ENCODE data around the gene NTN1. TPM values are rescaled to one million over a fixed set of nuclear protein-coding genes. Genes with fewer than 3 reads are reported as not detected.
A peak's percentile ranks its signal among the peaks of the same experiment; 100 is the strongest.

Gene NTN1
- total RNA-seq, 4 donors from 2014 or later, result 3.6 to 20.6 (median 7.2) TPM

GRCh38 chr17:9023392-9024218 is 2.3 kb downstream of the NTN1 start:
- 18 to 53% methylated on average over 6 to 39 of the region's 49 CpGs for WGBS, 2 donors (ENCODE audit: low coverage in 1 of 2)
- Histone ChIP-seq H3K4me3 (peak overlapping the region; percentile 21 to 67 (median 60)), H3K9me3 (no peaks in the 10 kb centered on the region), H3K27me3 (peaks cover 72% of the 10 kb centered on the region), H3K4me1 (peaks cover 3 to 28% (median 16%) of the 10 kb centered on the region in 4 donors), H3K27ac (peak overlapping the region; percentile 9 to 84 (median 56)), H3K36me3 (no peaks in the 10 kb centered on the region)
- DNase-seq, result no peak
- intact Hi-C loops (cut with DNase I; ENCODE audit: low total_unique reads), result no loop called here
- in situ Hi-C loops (cut with MboI; ENCODE audit: low pct_ligation_motif_present in 1 of 4, low pct_unique_long_range_greater_than_20kb in 1 of 4, low sequenced_read_pairs in 3 of 4), result loop anchor here in 1 of 4 donors (25.0 kb wide), 1 partner anchor 264 kb away; no protein-coding TSS in a partner anchor
- TF ChIP-seq POLR2AphosphoS5 (IDR thresholded peaks at IDR 0.05) (no peak), EP300 (IDR thresholded peaks at IDR 0.05; ENCODE audit: low read depth) (no peak)

DNA sequence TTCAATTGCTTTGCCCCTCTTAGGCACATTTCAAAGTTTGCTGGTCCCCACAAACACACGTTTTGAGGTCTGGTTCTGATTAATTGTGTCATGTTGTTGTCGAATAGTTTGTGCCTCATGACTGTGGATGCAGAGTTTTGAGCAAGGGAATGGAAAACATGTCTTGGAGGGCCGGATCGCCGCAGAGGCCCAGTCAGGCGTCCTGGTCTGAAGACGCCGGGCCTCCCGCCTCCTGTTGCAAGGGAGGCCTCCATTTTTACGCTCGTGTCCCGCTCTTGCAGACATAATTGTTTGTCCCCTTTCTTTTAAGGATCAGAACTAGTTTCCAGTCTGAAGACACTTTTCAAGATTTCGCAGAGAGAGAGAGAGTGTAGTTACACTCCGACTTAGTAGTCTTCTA is 3.2 kb downstream of the NTN1 start:
- peak overlapping the region in 1 of 4 donors; percentile 14 for H3K4me3 ChIP-seq
- in situ Hi-C loops (cut with MboI; ENCODE audit: low pct_ligation_motif_present in 1 of 4, low pct_unique_long_range_greater_than_20kb in 1 of 4, low sequenced_read_pairs in 3 of 4), result loop anchor here in 1 of 4 donors (25.0 kb wide), 1 partner anchor 263 kb away; no protein-coding TSS in a partner anchor
- no peak for DNase-seq
- H3K4me1 ChIP-seq, result peaks cover 3 to 28% (median 16%) of the 10 kb centered on the region in 4 donors
- H3K27ac ChIP-seq, result peak overlapping the region in 3 of 4 donors; percentile 26 to 79 (median 33)
- no peak for TF ChIP-seq POLR2A (IDR thresholded peaks at IDR 0.05)
- TF ChIP-seq EP300 (IDR thresholded peaks at IDR 0.05; ENCODE audit: low read depth), result no peak
- TF ChIP-seq CTCF (IDR thresholded peaks at IDR 0.05), result no peak
- no peak for TF ChIP-seq POLR2AphosphoS5 (IDR thresholded peaks at IDR 0.05)
- intact Hi-C loops (cut with DNase I; ENCODE audit: low total_unique reads), result no loop called here
- H3K9me3 ChIP-seq, result no peaks in the 10 kb centered on the region
- 76 to 81% methylated on average over 5 to 14 of the region's 14 CpGs for WGBS, 2 donors (ENCODE audit: low coverage in 1 of 2)
- peaks cover 69% of the 10 kb centered on the region for H3K27me3 ChIP-seq
- no peaks in the 10 kb centered on the region for H3K36me3 ChIP-seq

- TF ChIP-seq CTCF (IDR thresholded peaks at IDR 0.05) (no peak), POLR2A (IDR thresholded peaks at IDR 0.05) (no peak), EP300 (IDR thresholded peaks at IDR 0.05; ENCODE audit: low read depth) (no peak), POLR2AphosphoS5 (IDR thresholded peaks at IDR 0.05) (no peak)
- no peak for DNase-seq
- Histone ChIP-seq H3K4me3 (no peak overlapping the region), H3K9me3 (no peaks in the 10 kb centered on the region), H3K27me3 (peaks cover 47% of the 10 kb centered on the region), H3K4me1 (peaks cover 0 to 21% (median 13%) of the 10 kb centered on the region in 4 donors), H3K27ac (no peak overlapping the region), H3K36me3 (no peaks in the 10 kb centered on the region)
- WGBS, 2 donors (ENCODE audit: low coverage in 1 of 2), result 74% methylated on average over 8 of the region's 8 CpGs; no CpG with 5 or more reads in 1 of the 2 donors
- in situ Hi-C loops (cut with MboI; ENCODE audit: low pct_ligation_motif_present in 1 of 4, low pct_unique_long_range_greater_than_20kb in 1 of 4, low sequenced_read_pairs in 3 of 4), result no loop called here
- intact Hi-C loops (cut with DNase I; ENCODE audit: low total_unique reads), result no loop called here
Observed at GRCh38 chr17:9026741-9027140, 5.4 kb downstream of the NTN1 start.

DNA sequence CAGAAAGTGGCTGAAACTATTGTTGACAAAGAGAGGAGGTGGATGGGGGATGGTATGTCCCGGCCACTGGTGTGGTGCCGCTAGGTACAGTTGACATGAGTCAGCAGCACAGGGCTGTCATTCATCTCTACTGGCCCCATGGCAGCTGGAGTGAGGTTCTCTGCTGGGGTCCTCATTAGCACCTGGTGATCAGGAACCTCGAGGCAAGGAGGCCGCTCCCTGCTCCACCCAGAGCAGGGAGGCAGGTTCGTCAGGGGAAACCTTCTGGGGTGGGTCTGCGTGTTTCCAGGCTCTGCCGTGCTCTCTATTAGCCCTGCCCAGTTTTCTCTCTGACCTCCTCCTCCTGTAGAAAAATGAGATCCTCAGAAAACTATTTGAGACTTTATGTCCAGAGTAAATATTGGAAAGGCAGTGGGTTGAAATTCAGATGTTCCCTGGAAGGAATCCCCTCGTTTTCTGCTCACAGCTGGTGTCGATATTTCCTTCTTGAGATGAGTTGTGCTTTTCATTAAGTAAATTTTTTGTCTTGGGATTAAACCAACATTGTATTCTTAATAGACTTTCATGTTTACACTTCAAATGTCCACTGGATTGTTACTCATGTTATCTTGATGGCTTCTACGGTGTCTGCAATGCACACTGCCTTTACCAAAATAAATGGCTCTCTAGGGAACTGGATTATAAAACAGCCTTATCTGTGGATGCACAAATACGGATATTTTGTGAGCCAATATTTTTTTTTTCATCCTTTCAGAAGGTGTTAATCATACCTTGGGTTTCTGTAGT is 7.1 kb downstream of the NTN1 start:
- WGBS, 2 donors (ENCODE audit: low coverage in 1 of 2), result 58 to 63% methylated on average over 8 to 11 of the region's 11 CpGs
- Histone ChIP-seq H3K36me3 (no peaks in the 10 kb centered on the region), H3K4me1 (peaks cover 0 to 4% (median 1%) of the 10 kb centered on the region in 4 donors), H3K9me3 (no peaks in the 10 kb centered on the region), H3K4me3 (no peak overlapping the region), H3K27ac (peak overlapping the region; percentile 22 to 51 (median 30)), H3K27me3 (peaks cover 31% of the 10 kb centered on the region)
- in situ Hi-C loops (cut with MboI; ENCODE audit: low pct_ligation_motif_present in 1 of 4, low pct_unique_long_range_greater_than_20kb in 1 of 4, low sequenced_read_pairs in 3 of 4) (no loop called here), intact Hi-C loops (cut with DNase I; ENCODE audit: low total_unique reads) (no loop called here)
- no peak for TF ChIP-seq EP300 (IDR thresholded peaks at IDR 0.05; ENCODE audit: low read depth)
- no peak for TF ChIP-seq POLR2AphosphoS5 (IDR thresholded peaks at IDR 0.05)
- TF ChIP-seq POLR2A (IDR thresholded peaks at IDR 0.05), result no peak
- no peak for TF ChIP-seq CTCF (IDR thresholded peaks at IDR 0.05)
- no peak for DNase-seq
